ENCODE measurements around the gene B3GAT1. TPM values are rescaled to one million over a fixed set of nuclear protein-coding genes. Genes with fewer than 3 reads are reported as not detected.

B3GAT1 gene
- total RNA-seq, 4 donors from 2014 or later: 0.14 to 0.16 TPM; not detected in 2

- no peak for TF ChIP-seq POLR2AphosphoS5 (IDR thresholded peaks at IDR 0.05)
- TF ChIP-seq CTCF (IDR thresholded peaks at IDR 0.05): no peak
- TF ChIP-seq EP300 (IDR thresholded peaks at IDR 0.05; ENCODE audit: low read depth): no peak
- TF ChIP-seq POLR2A (IDR thresholded peaks at IDR 0.05): no peak
- intact Hi-C loops (cut with DNase I; ENCODE audit: low total_unique reads) (no loop called here), in situ Hi-C loops (cut with MboI; ENCODE audit: low pct_ligation_motif_present in 1 of 4, low pct_unique_long_range_greater_than_20kb in 1 of 4, low sequenced_read_pairs in 3 of 4) (no loop called here)
- WGBS, 2 donors (ENCODE audit: low coverage in 1 of 2): 88% methylated on average over 15 of the region's 15 CpGs; no CpG with 5 or more reads in 1 of the 2 donors
- DNase-seq: no peak
- no peaks in the 10 kb centered on the region for H3K36me3 ChIP-seq
- H3K27me3 ChIP-seq: no peaks in the 10 kb centered on the region
- peaks cover 5 to 17% (median 11%) of the 10 kb centered on the region in 4 donors for H3K4me1 ChIP-seq
- no peak overlapping the region for H3K4me3 ChIP-seq
- H3K27ac ChIP-seq: no peak overlapping the region
- no peaks in the 10 kb centered on the region for H3K9me3 ChIP-seq
Measured at GRCh38 chr11:134338068-134338467, 74.0 kb downstream of the B3GAT1 start.

DNA sequence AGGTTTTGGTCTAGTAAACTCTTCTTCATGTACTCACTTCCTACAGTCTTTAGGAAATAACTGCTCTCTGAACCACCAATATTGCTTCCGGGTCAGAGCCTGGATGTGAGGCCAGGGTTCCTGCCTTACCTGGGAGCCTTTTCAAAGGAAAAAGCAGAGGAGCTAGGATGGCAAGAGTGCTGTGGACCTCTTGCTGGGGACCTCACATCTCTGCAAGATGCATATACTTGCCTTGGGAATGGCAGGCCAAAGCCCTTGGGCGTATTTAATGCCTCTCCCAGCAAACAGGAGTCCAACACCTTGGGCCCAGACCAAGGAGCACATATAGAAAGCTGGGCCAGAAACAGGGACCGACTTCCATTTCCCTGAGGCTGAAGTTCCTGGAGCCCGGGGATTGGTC lies 75.0 kb downstream of the B3GAT1 start:
- H3K4me3 ChIP-seq: no peak overlapping the region
- TF ChIP-seq POLR2A (IDR thresholded peaks at IDR 0.05) (no peak), POLR2AphosphoS5 (IDR thresholded peaks at IDR 0.05) (no peak), CTCF (IDR thresholded peaks at IDR 0.05) (no peak), EP300 (IDR thresholded peaks at IDR 0.05; ENCODE audit: low read depth) (no peak)
- DNase-seq: no peak
- 80 to 95% methylated on average over 1 to 4 of the region's 4 CpGs for WGBS, 2 donors (ENCODE audit: low coverage in 1 of 2)
- H3K27ac ChIP-seq: no peak overlapping the region
- H3K27me3 ChIP-seq: peaks cover 4% of the 10 kb centered on the region
- H3K36me3 ChIP-seq: no peaks in the 10 kb centered on the region
- in situ Hi-C loops (cut with MboI; ENCODE audit: low pct_ligation_motif_present in 1 of 4, low pct_unique_long_range_greater_than_20kb in 1 of 4, low sequenced_read_pairs in 3 of 4): no loop called here
- peaks cover 9 to 27% (median 19%) of the 10 kb centered on the region in 4 donors for H3K4me1 ChIP-seq
- intact Hi-C loops (cut with DNase I; ENCODE audit: low total_unique reads): no loop called here
- H3K9me3 ChIP-seq: no peaks in the 10 kb centered on the region

DNA sequence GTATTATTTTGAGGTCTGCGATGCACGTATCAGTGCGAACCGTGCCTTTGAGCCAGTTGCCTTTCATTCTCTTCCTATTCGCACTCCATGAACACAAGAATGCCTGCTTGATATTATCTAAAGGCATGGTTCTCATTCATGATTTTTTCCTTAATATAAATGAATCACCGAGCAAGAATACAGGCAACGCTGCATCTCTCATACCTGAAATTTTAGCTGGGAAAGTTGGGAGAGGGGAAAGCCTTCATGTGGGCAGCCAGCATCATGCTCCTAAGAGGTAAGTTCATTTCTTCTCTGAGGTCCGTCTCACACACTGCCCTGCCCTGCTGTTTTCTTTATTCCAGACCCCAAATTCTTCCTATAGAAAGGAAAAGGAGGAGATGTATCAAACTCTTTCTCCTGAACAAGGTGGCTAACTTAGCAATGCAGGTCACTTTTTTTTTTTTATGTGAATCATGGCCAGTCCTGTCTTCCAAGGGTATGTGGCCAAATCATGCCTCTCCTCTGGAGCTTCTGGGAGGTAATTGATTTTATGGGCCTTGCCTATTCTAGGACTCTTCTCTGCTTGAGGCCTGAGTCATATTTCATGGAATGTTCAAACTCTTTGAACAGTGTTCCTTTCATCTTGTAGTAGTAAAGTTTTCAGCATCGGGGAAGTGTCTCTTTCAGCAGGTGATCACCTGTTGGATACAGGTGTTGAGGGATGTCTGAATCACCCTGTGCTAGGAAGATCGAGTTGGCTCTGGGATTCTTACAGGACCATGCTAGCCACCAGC lies 77.1 kb downstream of the B3GAT1 start:
- DNase-seq: no peak
- no peak overlapping the region for H3K27ac ChIP-seq
- TF ChIP-seq EP300 (IDR thresholded peaks at IDR 0.05; ENCODE audit: low read depth) (no peak), POLR2A (IDR thresholded peaks at IDR 0.05) (no peak), POLR2AphosphoS5 (IDR thresholded peaks at IDR 0.05) (no peak), CTCF (IDR thresholded peaks at IDR 0.05) (no peak)
- H3K36me3 ChIP-seq: no peaks in the 10 kb centered on the region
- no peaks in the 10 kb centered on the region for H3K9me3 ChIP-seq
- peaks cover 9 to 31% (median 23%) of the 10 kb centered on the region in 4 donors for H3K4me1 ChIP-seq
- intact Hi-C loops (cut with DNase I; ENCODE audit: low total_unique reads): no loop called here
- in situ Hi-C loops (cut with MboI; ENCODE audit: low pct_ligation_motif_present in 1 of 4, low pct_unique_long_range_greater_than_20kb in 1 of 4, low sequenced_read_pairs in 3 of 4): no loop called here
- H3K4me3 ChIP-seq: no peak overlapping the region
- 87 to 93% methylated on average over 8 to 10 of the region's 10 CpGs for WGBS, 2 donors (ENCODE audit: low coverage in 1 of 2)
- peaks cover 6% of the 10 kb centered on the region for H3K27me3 ChIP-seq

- Histone ChIP-seq H3K36me3 (no peaks in the 10 kb centered on the region), H3K27me3 (peaks cover 6% of the 10 kb centered on the region), H3K9me3 (no peaks in the 10 kb centered on the region), H3K4me3 (no peak overlapping the region), H3K27ac (no peak overlapping the region), H3K4me1 (peaks cover 9 to 25% (median 20%) of the 10 kb centered on the region in 4 donors)
- in situ Hi-C loops (cut with MboI; ENCODE audit: low pct_ligation_motif_present in 1 of 4, low pct_unique_long_range_greater_than_20kb in 1 of 4, low sequenced_read_pairs in 3 of 4): no loop called here
- TF ChIP-seq CTCF (IDR thresholded peaks at IDR 0.05): no peak
- TF ChIP-seq EP300 (IDR thresholded peaks at IDR 0.05; ENCODE audit: low read depth): no peak
- TF ChIP-seq POLR2AphosphoS5 (IDR thresholded peaks at IDR 0.05): no peak
- TF ChIP-seq POLR2A (IDR thresholded peaks at IDR 0.05): no peak
- intact Hi-C loops (cut with DNase I; ENCODE audit: low total_unique reads): no loop called here
- WGBS, 2 donors (ENCODE audit: low coverage in 1 of 2): 77 to 80% methylated on average over 2 to 3 of the region's 3 CpGs
- DNase-seq: no peak
Measured at GRCh38 chr11:134333946-134334345, 78.1 kb downstream of the B3GAT1 start.

Measured in transverse colon (tissue), 4 donors.